Right lobe of liver (tissue), 6 donors: ENCODE results near the gene MAN1B1. TPM values are rescaled to one million over a fixed set of nuclear protein-coding genes. Genes with fewer than 3 reads are reported as not detected.

Experiments used
- ATAC-seq, 4 donors: fragments of 200-7000 bp; cut with Tn5 transposase; one replicate each; pipeline ENCODE4 v1.9.1; 2020; ENCODE audit warnings: mild to moderate bottlenecking in 4 of 4, moderate library complexity in 4 of 4
- DNase-seq, 3 donors: peaks; one replicate each; pipeline ENCODE4 v3.0.0-alpha.2; 2020
- H3K27ac ChIP-seq, 3 donors: fragments of 200-600 bp; one replicate each; pipeline ENCODE4 v1.8.0; 2022
- H3K27me3 ChIP-seq, 2 donors: fragments of 200-600 bp; one replicate each; pipeline ENCODE4 v1.8.0; 2022
- H3K36me3 ChIP-seq, 4 donors: fragments of 200-600 bp; sonication (generic) in 1 of 4; one replicate each; pipeline versions ENCODE4 v1.5.1 to v1.8.0; 2017 to 2022; ENCODE audit warnings: control low read depth in 1 of 4
- H3K4me1 ChIP-seq, 4 donors: fragments of 200-600 bp; sonication (generic) in 1 of 4; one replicate each; pipeline versions ENCODE4 v1.5.1 to v1.8.0; 2017 to 2022; ENCODE audit warnings: control low read depth in 1 of 4
- H3K4me3 ChIP-seq, 3 donors: fragments of 200-600 bp; one replicate each; pipeline ENCODE4 v1.8.0; 2022
- H3K9me3 ChIP-seq, 4 donors: fragments of 200-600 bp; sonication (generic) in 1 of 4; one replicate each; pipeline versions ENCODE4 v1.5.1 to v1.8.0; 2017 to 2022; ENCODE audit warnings: control low read depth in 1 of 4
- CTCF ChIP-seq, 4 donors: fragments of 200-600 bp in 3 of 4; fragments of 450-650 bp in 1 of 4; IDR thresholded peaks; one replicate each; pipeline versions ENCODE4 v1.5.1 to v1.8.0; 2016 to 2022; ENCODE audit warnings: antibody characterized with exemption in 4 of 4, mild to moderate bottlenecking in 2 of 4
- POLR2A ChIP-seq: fragments of 450-650 bp; IDR thresholded peaks from one replicate; pipeline ENCODE4 v1.6.1; 2017; ENCODE audit warnings: antibody characterized with exemption, mild to moderate bottlenecking
- WGBS: methylation state at CpG from one replicate; pipeline ENCODE4 v1.1.6; 2018; ENCODE audit warnings: low coverage, low lambda C conversion rate; ENCODE audit not compliant: insufficient coverage; ENCODE audit errors: missing lambda C conversion rate; 5-methylcytosine and 5-hydroxymethylcytosine counted together
- intact Hi-C, 2 donors: fragments of 100-400 bp; cut with DNase I; formaldehyde crosslinking; loops; one replicate each; pipeline versions ENCODE4 v1.11.2 to v1.14.1; 2022
- total RNA-seq, 6 experiments: library from RNA; depleted of rRNA in 2 of 6; stranded (reverse); fragments of >200 nt in 2 of 6; fragmentation: NEBNext Ultra II Directional in 3 of 6; extraction: Animal tissue kit (Norgen Biotek cat#: 25700) in 3 of 6; gene quantifications; one replicate each; pipeline versions ENCODE4 v1.1.0 to v1.2.4, GENCODE V29; 2016 to 2023
- donor health status: DM: no; HTN: yes; CAD: no.
- donor health status: DM: no; HTN: no; CAD: no.
- donor health status: DM: no; HTN: no; CAD: no.
- donor health status: DM: no; HTN: yes; CAD: no.
- donor health status: DM: no; HTN: yes; CAD: no.

Gene MAN1B1
- total RNA-seq, 6 experiments from 2014 or later = 24.0 to 39.1 (median 28.8) TPM

DNA sequence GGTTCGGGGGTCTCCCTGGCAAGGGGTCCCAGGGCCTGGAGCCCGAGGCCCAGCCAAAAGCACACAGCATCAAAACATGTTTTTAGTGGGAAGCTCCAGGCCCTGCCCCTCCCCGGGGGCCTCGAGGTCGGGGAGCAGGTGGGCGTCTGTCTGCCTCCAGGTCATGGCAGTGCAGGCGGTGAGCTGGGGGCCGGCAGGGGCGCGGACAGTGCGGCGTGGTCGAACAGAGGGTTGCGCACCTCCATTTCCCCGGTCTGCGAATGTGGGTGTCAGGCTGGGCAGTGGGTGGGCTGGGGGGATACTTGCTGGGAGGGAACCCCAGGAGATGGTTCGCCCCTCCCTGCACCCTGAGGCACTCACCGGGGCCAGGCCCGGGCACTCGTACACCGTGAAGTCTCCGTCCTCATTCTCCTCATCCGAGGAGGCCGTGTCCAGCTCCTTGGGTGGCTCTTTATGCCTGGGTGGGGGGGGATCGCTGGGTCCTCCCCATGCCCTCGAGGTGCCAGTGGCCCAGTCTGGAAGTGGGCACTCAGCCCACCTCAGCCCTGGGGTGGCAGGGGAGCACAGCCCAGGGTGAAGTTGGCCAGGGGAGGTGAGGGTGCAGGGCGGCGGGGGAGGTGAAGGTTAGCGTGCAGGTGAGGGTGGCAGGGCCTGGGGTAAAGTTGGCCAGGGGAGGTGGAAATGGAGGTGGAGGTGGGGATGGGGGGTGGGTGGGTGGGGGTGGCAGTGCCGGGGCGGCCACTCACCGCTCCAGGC lies 47.0 kb upstream of the MAN1B1 start:
- Histone ChIP-seq H3K9me3 (no peaks in the 10 kb centered on the region), H3K4me3 (no peak overlapping the region), H3K36me3 (no peaks in the 10 kb centered on the region), H3K27me3 (peaks cover 0 to 3% of the 10 kb centered on the region in 2 donors), H3K27ac (no peak overlapping the region), H3K4me1 (peaks cover 0 to 3% (median 0%) of the 10 kb centered on the region in 4 donors)
- 57% methylated on average over 17 of the region's 32 CpGs for WGBS
- TF ChIP-seq CTCF (IDR thresholded peaks at IDR 0.05) (no peak), POLR2A (no peak)
- ATAC-seq = no peak
- DNase-seq = no peak
- intact Hi-C loops = loop anchor here (5.0 to 10.0 kb wide), 3 partner anchors 95 to 265 kb away; partner anchors contain the start of genes C8G (in 1 of the 2) and FBXW5 (in 1 of the 2)

GRCh38 chr9:137040568-137040967 lies 46.2 kb upstream of the MAN1B1 start:
- H3K36me3 ChIP-seq = no peaks in the 10 kb centered on the region
- peaks cover 0 to 4% (median 0%) of the 10 kb centered on the region in 4 donors for H3K4me1 ChIP-seq
- intact Hi-C loops = no loop called here
- DNase-seq = no peak
- H3K27ac ChIP-seq = no peak overlapping the region
- H3K4me3 ChIP-seq = no peak overlapping the region
- peaks cover 0 to 3% of the 10 kb centered on the region in 2 donors for H3K27me3 ChIP-seq
- H3K9me3 ChIP-seq = no peaks in the 10 kb centered on the region
- WGBS = no CpG with 5 or more reads among the region's 23 CpGs
- no peak for ATAC-seq
- TF ChIP-seq POLR2A = no peak
- TF ChIP-seq CTCF (IDR thresholded peaks at IDR 0.05) = no peak

DNA sequence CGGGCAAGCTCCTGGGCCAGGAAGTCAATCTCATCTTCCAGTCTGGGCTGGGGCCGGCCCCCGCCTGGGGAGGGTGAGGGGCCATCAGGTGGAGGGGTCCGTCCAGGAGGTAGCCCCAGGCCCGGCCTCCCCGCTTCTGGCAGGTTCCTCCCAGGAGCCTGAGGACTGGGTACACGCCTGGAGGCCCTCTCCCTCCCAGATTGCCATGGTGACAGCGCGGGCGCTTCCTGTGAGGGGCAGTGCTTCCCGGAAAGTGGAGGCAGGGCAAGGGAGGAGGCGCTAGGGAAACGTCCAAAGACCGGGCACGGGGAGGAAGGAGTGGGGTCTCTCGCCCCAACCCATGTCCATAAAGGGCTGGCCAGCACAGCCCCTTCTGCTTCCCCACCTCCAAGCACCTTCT lies 45.7 kb upstream of the MAN1B1 start:
- Histone ChIP-seq H3K4me3 (no peak overlapping the region), H3K9me3 (no peaks in the 10 kb centered on the region), H3K4me1 (peaks cover 0 to 6% (median 0%) of the 10 kb centered on the region in 4 donors), H3K36me3 (no peaks in the 10 kb centered on the region), H3K27me3 (peaks cover 3% of the 10 kb centered on the region in 2 donors), H3K27ac (no peak overlapping the region)
- intact Hi-C loops = no loop called here
- DNase-seq (no peak), ATAC-seq (peak; percentile 5 to 29 (median 8))
- WGBS = 6% methylated on average over 3 of the region's 16 CpGs
- TF ChIP-seq CTCF (IDR thresholded peaks at IDR 0.05) = no peak
- TF ChIP-seq POLR2A = no peak

GRCh38 chr9:137042751-137043727 lies 43.7 kb upstream of the MAN1B1 start:
- H3K4me3 ChIP-seq = no peak overlapping the region
- peak in 1 of 3 donors; percentile 47 for DNase-seq
- ATAC-seq = peak; percentile 27 to 41 (median 28)

More at GRCh38 chr9:137042751-137043727, 43.7 kb upstream of the MAN1B1 start:
- Histone ChIP-seq H3K36me3 (no peaks in the 10 kb centered on the region), H3K9me3 (no peaks in the 10 kb centered on the region), H3K4me1 (peaks cover 0 to 9% (median 0%) of the 10 kb centered on the region in 4 donors), H3K27me3 (peaks cover 3 to 21% of the 10 kb centered on the region in 2 donors), H3K27ac (no peak overlapping the region)
- no peak for TF ChIP-seq CTCF (IDR thresholded peaks at IDR 0.05)
- no peak for TF ChIP-seq POLR2A
- WGBS = 70% methylated on average over 2 of the region's 36 CpGs
- intact Hi-C loops = no loop called here
